WTC11 (cell line): Measurements from ENCODE around the gene KBTBD12. TPM values are rescaled to one million over a fixed set of nuclear protein-coding genes. Genes with fewer than 3 reads are reported as not detected.
"Not testable (repeated sequence)": the region's sequence is repeated elsewhere in the genome, so short reads cannot be mapped to it uniquely, and the experiment has no call there.

Experiments
- ATAC-seq: fragments of 200-7000 bp; cut with Tn5 transposase; 2 replicates; pipeline ENCODE4 v1.10.0; 2021; ENCODE audit warnings: mild to moderate bottlenecking, moderate library complexity
- CTCF ChIA-PET: fragments of 300-600 bp; sonication (Branson Sonifier 250); formaldehyde crosslinking; loops from one replicate; lab custom pipeline; 2021; ENCODE audit warnings: antibody characterized with exemption; lab: Charles Lee
- POLR2A ChIA-PET: fragments of 350-600 bp; sonication (Branson Sonifier 250); formaldehyde crosslinking; loops from one replicate; lab custom pipeline; 2021; ENCODE audit warnings: antibody characterized with exemption; lab: Charles Lee
- DNase-seq: peaks from one replicate; pipeline ENCODE4 v3.0.0; 2021; ENCODE audit warnings: low spot score
- H3K27ac Mint-ChIP-seq: 2 replicates; pipeline ENCODE4 v1.8.0; 2021; ENCODE audit warnings: mixed read lengths
- H3K27me3 Mint-ChIP-seq: 2 replicates; pipeline ENCODE4 v1.8.0; 2021; ENCODE audit warnings: low read depth, mild to moderate bottlenecking, moderate library complexity, mixed read lengths
- H3K36me3 Mint-ChIP-seq: 2 replicates; pipeline ENCODE4 v1.8.0; 2021; ENCODE audit warnings: mixed read lengths
- H3K4me1 Mint-ChIP-seq: 2 replicates; pipeline ENCODE4 v1.8.0; 2022; ENCODE audit warnings: mixed read lengths
- H3K4me3 Mint-ChIP-seq: 2 replicates; pipeline ENCODE4 v1.8.0; 2021; ENCODE audit warnings: mild to moderate bottlenecking, moderate library complexity, mixed read lengths
- H3K9me3 Mint-ChIP-seq: 2 replicates; pipeline ENCODE4 v1.8.0; 2021; ENCODE audit warnings: mixed read lengths
- ARID4B ChIP-seq: sonication (generic); formaldehyde crosslinking; IDR thresholded peaks from 2 replicates; pipeline ENCODE4 v1.8.0; 2023; ENCODE audit warnings: missing genetic modification reagents, mild to moderate bottlenecking, borderline replicate concordance
- ATF3 ChIP-seq: sonication (generic); formaldehyde crosslinking; conservative IDR thresholded peaks from 2 replicates; pipeline ENCODE4 v1.8.1; 2022; ENCODE audit warnings: mild to moderate bottlenecking, missing genetic modification reagents
- CREM ChIP-seq: sonication (generic); formaldehyde crosslinking; IDR thresholded peaks from 2 replicates; pipeline ENCODE4 v1.8.1; 2022; ENCODE audit warnings: mild to moderate bottlenecking, missing genetic modification reagents, moderate library complexity
- FOXP4 ChIP-seq: sonication (generic); formaldehyde crosslinking; IDR thresholded peaks from 2 replicates; pipeline ENCODE4 v1.8.0; 2022; ENCODE audit warnings: mild to moderate bottlenecking, missing genetic modification reagents
- GABPB1 ChIP-seq: sonication (generic); formaldehyde crosslinking; IDR thresholded peaks from 2 replicates; pipeline ENCODE4 v1.8.1; 2023; ENCODE audit warnings: mild to moderate bottlenecking, missing genetic modification reagents
- GTF2I ChIP-seq: fragments of 250-450 bp; sonication (Bioruptor Pico); conservative IDR thresholded peaks from 2 replicates; pipeline ENCODE4 v1.4.0; 2021; ENCODE audit warnings: mild to moderate bottlenecking
- HMGA2 ChIP-seq: fragments of 250-450 bp; sonication (Bioruptor Pico); IDR thresholded peaks from 2 replicates; pipeline ENCODE4 v1.4.0; 2021; ENCODE audit warnings: mild to moderate bottlenecking, moderate library complexity
- IRF2 ChIP-seq: sonication (generic); formaldehyde crosslinking; IDR thresholded peaks from 2 replicates; pipeline ENCODE4 v1.8.0; 2022; ENCODE audit warnings: low read depth, missing genetic modification reagents, borderline replicate concordance
- NFE2L1 ChIP-seq: sonication (generic); formaldehyde crosslinking; IDR thresholded peaks from 2 replicates; pipeline ENCODE4 v1.8.1; 2023; ENCODE audit warnings: missing genetic modification reagents
- NR2C2 ChIP-seq: sonication (generic); formaldehyde crosslinking; IDR thresholded peaks from 2 replicates; pipeline ENCODE4 v1.8.0; 2022; ENCODE audit warnings: mild to moderate bottlenecking, missing genetic modification reagents
- SOX15 ChIP-seq: fragments of 250-450 bp; sonication (Bioruptor Pico); IDR thresholded peaks from 2 replicates; pipeline ENCODE4 v1.9.0; 2021; ENCODE audit warnings: mild to moderate bottlenecking
- SP1 ChIP-seq: sonication (generic); formaldehyde crosslinking; conservative IDR thresholded peaks from 2 replicates; pipeline ENCODE4 v1.8.1; 2022; ENCODE audit warnings: missing genetic modification reagents
- TEAD4 ChIP-seq: sonication (generic); formaldehyde crosslinking; IDR thresholded peaks from 2 replicates; pipeline ENCODE4 v1.8.0; 2022; ENCODE audit warnings: mild to moderate bottlenecking, missing genetic modification reagents
- TP53 ChIP-seq: sonication (generic); formaldehyde crosslinking; IDR thresholded peaks from 2 replicates; pipeline ENCODE4 v1.8.1; 2023; ENCODE audit warnings: mild to moderate bottlenecking, missing genetic modification reagents
- USF1 ChIP-seq: sonication (generic); formaldehyde crosslinking; IDR thresholded peaks from 2 replicates; pipeline ENCODE4 v1.8.0; 2022; ENCODE audit warnings: mild to moderate bottlenecking, missing genetic modification reagents
- ZNF416 ChIP-seq: fragments of 250-450 bp; sonication (Bioruptor Pico); IDR thresholded peaks from 2 replicates; pipeline ENCODE4 v1.9.0; 2021; ENCODE audit warnings: mild to moderate bottlenecking, inconsistent platforms
- ZNF425 ChIP-seq: fragments of 250-450 bp; sonication (Bioruptor Pico); conservative IDR thresholded peaks from 2 replicates; pipeline ENCODE4 v1.9.0; 2021; ENCODE audit warnings: mild to moderate bottlenecking
- total RNA-seq: library from RNA; stranded (reverse); gene quantifications from 3 replicates; pipeline ENCODE4 v1.2.3, GENCODE V29; 2021
- TF ChIP-seq, protein P1 (sequence below): fragments of 250-450 bp; sonication (Bioruptor Pico); IDR thresholded peaks from 2 replicates; pipeline ENCODE4 v1.9.0; 2021; ENCODE audit warnings: mild to moderate bottlenecking, borderline replicate concordance
- TF ChIP-seq, protein P2 (sequence below): sonication (generic); formaldehyde crosslinking; IDR thresholded peaks from 2 replicates; pipeline ENCODE4 v1.8.1; 2022; ENCODE audit warnings: missing genetic modification reagents, borderline replicate concordance
- TF ChIP-seq, protein P3 (sequence below): fragments of 250-450 bp; sonication (Bioruptor Pico); IDR thresholded peaks from 2 replicates; pipeline ENCODE4 v1.8.0; 2021; ENCODE audit warnings: mild to moderate bottlenecking

The KBTBD12 gene
- total RNA-seq, 1 experiment from 2014 or later = 0.22 TPM

DNA sequence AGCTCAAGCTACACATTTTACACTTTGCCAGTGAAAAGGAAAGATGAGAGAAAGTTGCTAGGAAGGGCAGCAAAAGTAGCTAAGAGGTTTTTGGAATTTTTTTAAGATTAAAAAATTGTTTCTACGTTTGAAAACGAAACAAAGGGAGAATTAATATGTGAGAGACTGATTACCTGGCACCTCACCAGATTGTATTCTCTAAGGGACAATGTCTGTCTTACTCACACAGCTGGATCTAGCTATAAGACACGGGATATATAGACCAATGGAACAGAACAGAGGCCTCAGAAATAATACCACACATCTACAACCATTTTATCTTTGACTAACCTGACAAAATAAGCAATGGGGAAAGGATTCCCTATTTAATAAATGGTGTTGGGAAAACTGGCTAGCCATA, 9.5 kb upstream of the KBTBD12 start:
- ATAC-seq (no peak), DNase-seq (no peak)
- Mint-ChIP-seq H3K36me3 (no peaks in the 10 kb centered on the region), H3K9me3 (peaks cover 5% of the 10 kb centered on the region), H3K4me1 (no peaks in the 10 kb centered on the region), H3K27me3 (peaks cover 34% of the 10 kb centered on the region), H3K4me3 (no peak overlapping the region), H3K27ac (no peak overlapping the region)
- ChIA-PET CTCF (no interaction called here), POLR2A (no interaction called here)
- no peak for TF ChIP-seq SOX15 (CRISPR knock-in tag)
- TF ChIP-seq, protein P1, sequence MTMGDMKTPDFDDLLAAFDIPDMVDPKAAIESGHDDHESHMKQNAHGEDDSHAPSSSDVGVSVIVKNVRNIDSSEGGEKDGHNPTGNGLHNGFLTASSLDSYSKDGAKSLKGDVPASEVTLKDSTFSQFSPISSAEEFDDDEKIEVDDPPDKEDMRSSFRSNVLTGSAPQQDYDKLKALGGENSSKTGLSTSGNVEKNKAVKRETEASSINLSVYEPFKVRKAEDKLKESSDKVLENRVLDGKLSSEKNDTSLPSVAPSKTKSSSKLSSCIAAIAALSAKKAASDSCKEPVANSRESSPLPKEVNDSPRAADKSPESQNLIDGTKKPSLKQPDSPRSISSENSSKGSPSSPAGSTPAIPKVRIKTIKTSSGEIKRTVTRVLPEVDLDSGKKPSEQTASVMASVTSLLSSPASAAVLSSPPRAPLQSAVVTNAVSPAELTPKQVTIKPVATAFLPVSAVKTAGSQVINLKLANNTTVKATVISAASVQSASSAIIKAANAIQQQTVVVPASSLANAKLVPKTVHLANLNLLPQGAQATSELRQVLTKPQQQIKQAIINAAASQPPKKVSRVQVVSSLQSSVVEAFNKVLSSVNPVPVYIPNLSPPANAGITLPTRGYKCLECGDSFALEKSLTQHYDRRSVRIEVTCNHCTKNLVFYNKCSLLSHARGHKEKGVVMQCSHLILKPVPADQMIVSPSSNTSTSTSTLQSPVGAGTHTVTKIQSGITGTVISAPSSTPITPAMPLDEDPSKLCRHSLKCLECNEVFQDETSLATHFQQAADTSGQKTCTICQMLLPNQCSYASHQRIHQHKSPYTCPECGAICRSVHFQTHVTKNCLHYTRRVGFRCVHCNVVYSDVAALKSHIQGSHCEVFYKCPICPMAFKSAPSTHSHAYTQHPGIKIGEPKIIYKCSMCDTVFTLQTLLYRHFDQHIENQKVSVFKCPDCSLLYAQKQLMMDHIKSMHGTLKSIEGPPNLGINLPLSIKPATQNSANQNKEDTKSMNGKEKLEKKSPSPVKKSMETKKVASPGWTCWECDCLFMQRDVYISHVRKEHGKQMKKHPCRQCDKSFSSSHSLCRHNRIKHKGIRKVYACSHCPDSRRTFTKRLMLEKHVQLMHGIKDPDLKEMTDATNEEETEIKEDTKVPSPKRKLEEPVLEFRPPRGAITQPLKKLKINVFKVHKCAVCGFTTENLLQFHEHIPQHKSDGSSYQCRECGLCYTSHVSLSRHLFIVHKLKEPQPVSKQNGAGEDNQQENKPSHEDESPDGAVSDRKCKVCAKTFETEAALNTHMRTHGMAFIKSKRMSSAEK = no peak
- TF ChIP-seq USF1 (CRISPR knock-in tag) = no peak
- TF ChIP-seq GTF2I (CRISPR knock-in tag) = no peak
- TF ChIP-seq TP53 (CRISPR knock-in tag) = no peak
- no peak for TF ChIP-seq ARID4B (CRISPR knock-in tag)
- no peak for TF ChIP-seq ZNF425 (CRISPR knock-in tag)
- TF ChIP-seq GABPB1 (CRISPR knock-in tag) = no peak
- TF ChIP-seq ZNF416 (CRISPR knock-in tag) = no peak
- TF ChIP-seq SP1 (CRISPR knock-in tag) = no peak
- TF ChIP-seq ATF3 (CRISPR knock-in tag) = no peak
- no peak for TF ChIP-seq NFE2L1
- no peak for TF ChIP-seq FOXP4 (CRISPR knock-in tag)
- no peak for TF ChIP-seq CREM (CRISPR knock-in tag)
- TF ChIP-seq, protein P2, sequence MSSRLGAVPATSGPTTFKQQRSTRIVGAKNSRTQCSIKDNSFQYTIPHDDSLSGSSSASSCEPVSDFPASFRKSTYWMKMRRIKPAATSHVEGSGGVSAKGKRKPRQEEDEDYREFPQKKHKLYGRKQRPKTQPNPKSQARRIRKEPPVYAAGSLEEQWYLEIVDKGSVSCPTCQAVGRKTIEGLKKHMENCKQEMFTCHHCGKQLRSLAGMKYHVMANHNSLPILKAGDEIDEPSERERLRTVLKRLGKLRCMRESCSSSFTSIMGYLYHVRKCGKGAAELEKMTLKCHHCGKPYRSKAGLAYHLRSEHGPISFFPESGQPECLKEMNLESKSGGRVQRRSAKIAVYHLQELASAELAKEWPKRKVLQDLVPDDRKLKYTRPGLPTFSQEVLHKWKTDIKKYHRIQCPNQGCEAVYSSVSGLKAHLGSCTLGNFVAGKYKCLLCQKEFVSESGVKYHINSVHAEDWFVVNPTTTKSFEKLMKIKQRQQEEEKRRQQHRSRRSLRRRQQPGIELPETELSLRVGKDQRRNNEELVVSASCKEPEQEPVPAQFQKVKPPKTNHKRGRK (CRISPR knock-in tag) = no peak
- no peak for TF ChIP-seq HMGA2 (CRISPR knock-in tag)
- no peak for TF ChIP-seq IRF2 (CRISPR knock-in tag)
- no peak for TF ChIP-seq NR2C2
- TF ChIP-seq, protein P3, sequence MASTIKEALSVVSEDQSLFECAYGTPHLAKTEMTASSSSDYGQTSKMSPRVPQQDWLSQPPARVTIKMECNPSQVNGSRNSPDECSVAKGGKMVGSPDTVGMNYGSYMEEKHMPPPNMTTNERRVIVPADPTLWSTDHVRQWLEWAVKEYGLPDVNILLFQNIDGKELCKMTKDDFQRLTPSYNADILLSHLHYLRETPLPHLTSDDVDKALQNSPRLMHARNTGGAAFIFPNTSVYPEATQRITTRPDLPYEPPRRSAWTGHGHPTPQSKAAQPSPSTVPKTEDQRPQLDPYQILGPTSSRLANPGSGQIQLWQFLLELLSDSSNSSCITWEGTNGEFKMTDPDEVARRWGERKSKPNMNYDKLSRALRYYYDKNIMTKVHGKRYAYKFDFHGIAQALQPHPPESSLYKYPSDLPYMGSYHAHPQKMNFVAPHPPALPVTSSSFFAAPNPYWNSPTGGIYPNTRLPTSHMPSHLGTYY (CRISPR knock-in tag) = no peak
- no peak for TF ChIP-seq TEAD4

GRCh38 chr3:127906653-127907052, 8.4 kb upstream of the KBTBD12 start:
- CTCF ChIA-PET, ATAC-seq, H3K4me3 Mint-ChIP-seq, H3K4me1 Mint-ChIP-seq, H3K36me3 Mint-ChIP-seq, H3K27ac Mint-ChIP-seq, DNase-seq, H3K9me3 Mint-ChIP-seq, POLR2A ChIA-PET: not testable (repeated sequence)
- H3K27me3 Mint-ChIP-seq = peaks cover 41% of the 10 kb centered on the region
